ENCODE data around the gene PRPF6.

Gene PRPF6, protein sequence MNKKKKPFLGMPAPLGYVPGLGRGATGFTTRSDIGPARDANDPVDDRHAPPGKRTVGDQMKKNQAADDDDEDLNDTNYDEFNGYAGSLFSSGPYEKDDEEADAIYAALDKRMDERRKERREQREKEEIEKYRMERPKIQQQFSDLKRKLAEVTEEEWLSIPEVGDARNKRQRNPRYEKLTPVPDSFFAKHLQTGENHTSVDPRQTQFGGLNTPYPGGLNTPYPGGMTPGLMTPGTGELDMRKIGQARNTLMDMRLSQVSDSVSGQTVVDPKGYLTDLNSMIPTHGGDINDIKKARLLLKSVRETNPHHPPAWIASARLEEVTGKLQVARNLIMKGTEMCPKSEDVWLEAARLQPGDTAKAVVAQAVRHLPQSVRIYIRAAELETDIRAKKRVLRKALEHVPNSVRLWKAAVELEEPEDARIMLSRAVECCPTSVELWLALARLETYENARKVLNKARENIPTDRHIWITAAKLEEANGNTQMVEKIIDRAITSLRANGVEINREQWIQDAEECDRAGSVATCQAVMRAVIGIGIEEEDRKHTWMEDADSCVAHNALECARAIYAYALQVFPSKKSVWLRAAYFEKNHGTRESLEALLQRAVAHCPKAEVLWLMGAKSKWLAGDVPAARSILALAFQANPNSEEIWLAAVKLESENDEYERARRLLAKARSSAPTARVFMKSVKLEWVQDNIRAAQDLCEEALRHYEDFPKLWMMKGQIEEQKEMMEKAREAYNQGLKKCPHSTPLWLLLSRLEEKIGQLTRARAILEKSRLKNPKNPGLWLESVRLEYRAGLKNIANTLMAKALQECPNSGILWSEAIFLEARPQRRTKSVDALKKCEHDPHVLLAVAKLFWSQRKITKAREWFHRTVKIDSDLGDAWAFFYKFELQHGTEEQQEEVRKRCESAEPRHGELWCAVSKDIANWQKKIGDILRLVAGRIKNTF

GRCh38 chr20:63980806-63981728, at the start of gene PRPF6:
Gene PRPF6, plus strand, starts transcription at chr20:63981132. Its CDS starts 114 bp downstream, at chr20:63981246.
- peak; percentile 88 for TF ChIP-seq CTCF (conservative IDR thresholded peaks at IDR 0.05; ENCODE audit: low read length)
- DNase-seq (ENCODE audit: low read depth): peak; percentile 94
- peak within 1 kb of the TSS; percentile 81 for H3K4me3 ChIP-seq (ENCODE audit: low read length)

DNA sequence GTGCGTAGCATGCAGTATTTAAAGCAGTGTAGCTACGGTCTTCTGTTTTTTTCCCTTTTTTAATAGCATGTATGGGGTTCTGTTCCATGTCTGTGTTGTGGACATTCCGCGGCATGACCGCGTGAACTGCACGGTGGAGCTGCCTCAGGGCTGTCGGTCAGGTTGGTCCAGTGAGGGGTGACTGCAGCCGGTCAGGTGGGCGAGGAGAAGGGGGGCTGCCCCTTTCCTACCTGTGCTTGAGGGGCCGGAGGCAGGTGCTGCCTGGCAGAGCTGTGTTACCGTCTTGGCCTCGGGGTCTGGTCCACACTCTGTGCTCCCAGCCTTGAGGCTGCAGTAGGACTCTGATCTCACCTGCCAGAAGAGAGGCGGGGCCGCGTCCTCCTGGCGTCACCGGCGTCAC, 49.2 kb upstream of the PRPF6 start:
- DNase-seq (ENCODE audit: low read depth): no peak
- no peak overlapping the region for H3K4me3 ChIP-seq (ENCODE audit: low read length)
- no peak for TF ChIP-seq CTCF (conservative IDR thresholded peaks at IDR 0.05; ENCODE audit: low read length)

DNA sequence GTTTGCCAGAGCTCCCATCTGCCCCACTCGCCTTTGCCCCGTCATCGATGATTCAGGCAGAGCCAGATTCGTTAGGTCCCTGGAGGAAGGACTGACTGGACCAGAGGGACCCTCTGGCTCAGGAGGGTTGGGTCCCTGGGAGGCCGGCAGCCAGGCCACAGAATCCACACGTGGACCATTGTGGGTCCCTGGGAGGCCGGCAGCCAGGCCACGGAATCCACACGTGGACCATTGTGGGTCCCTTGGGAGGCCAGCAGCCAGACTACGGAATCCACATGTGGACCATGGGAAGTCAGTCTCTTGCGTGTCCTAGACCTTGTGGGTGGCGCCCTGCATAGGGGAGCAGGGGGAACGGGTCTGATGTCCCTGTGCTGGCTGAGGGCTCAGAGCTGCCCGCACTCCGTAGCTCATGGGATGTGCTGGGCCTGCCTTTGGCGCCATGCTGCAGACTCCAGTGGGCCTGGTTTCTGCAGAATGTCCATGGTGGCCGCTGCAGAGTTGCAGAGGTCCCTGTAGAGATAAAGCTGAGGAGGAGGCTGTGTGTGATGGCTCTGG, 48.2 kb upstream of the PRPF6 start:
- DNase-seq (ENCODE audit: low read depth): no peak
- no peak overlapping the region for H3K4me3 ChIP-seq (ENCODE audit: low read length)
- TF ChIP-seq CTCF (conservative IDR thresholded peaks at IDR 0.05; ENCODE audit: low read length): no peak

DNA sequence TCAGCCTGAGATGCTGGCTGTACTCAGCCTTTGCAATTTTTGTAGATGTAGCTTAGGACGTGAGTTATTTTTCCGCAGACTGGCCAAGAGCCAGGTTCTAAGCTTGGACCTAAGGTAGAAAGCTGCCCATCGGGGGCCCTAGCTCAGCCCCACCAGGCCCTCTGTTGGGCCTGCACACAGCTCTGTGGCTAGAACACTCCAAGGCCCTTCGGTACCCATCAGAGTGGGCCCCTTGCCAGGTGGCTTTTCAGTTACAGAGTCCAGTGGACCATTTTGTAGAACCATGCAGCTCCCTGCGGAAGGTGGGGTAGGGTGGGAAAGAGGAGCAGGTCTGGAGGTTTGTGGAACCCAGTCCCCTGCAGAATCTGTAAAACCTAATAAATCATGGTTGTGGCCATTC, 47.3 kb upstream of the PRPF6 start:
- no peak for TF ChIP-seq CTCF (conservative IDR thresholded peaks at IDR 0.05; ENCODE audit: low read length)
- no peak for DNase-seq (ENCODE audit: low read depth)
- no peak overlapping the region for H3K4me3 ChIP-seq (ENCODE audit: low read length)

- H3K4me3 ChIP-seq (ENCODE audit: low read length): no peak overlapping the region
- TF ChIP-seq CTCF (conservative IDR thresholded peaks at IDR 0.05; ENCODE audit: low read length): no peak
- DNase-seq (ENCODE audit: low read depth): no peak
Measured at GRCh38 chr20:63934271-63935068, 46.5 kb upstream of the PRPF6 start.

DNA sequence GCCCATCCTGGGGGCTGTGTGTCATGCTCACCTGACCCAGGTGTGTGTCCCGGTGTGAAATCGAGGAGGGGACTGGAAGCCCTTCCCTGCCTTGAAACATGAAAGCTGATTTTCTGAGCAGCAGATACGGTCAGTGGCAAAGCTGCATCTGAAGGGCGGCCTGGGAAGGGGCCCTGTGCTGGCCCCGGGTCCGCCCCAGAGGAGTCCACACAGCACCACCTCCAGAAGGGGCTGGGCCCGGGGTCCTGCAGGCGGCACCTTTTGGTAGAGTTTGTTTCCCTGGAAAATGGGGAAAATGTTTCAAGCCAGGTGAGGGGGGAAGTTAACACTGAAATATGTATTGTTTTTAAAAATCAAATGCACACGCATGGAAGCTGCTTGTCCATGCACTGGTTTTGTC, 45.5 kb upstream of the PRPF6 start:
- H3K4me3 ChIP-seq (ENCODE audit: low read length): no peak overlapping the region
- DNase-seq (ENCODE audit: low read depth): no peak
- no peak for TF ChIP-seq CTCF (conservative IDR thresholded peaks at IDR 0.05; ENCODE audit: low read length)
